OCI-LY7 (cell line): Measurements from ENCODE around the gene ALPG. TPM values are rescaled to one million over a fixed set of nuclear protein-coding genes. Genes with fewer than 3 reads are reported as not detected.

Experiments used
- BruUV-seq: library from RNA; stranded (reverse); fragments of 400-500 nt; replicated peaks from 2 replicates; lab custom pipeline; 2021; lab: Mats Ljungman, UMichigan
- CTCF ChIA-PET: fragments of 300-600 bp; sonication (Branson Sonifier 250); formaldehyde crosslinking; loops from one replicate; lab custom pipeline; 2022; ENCODE audit warnings: antibody characterized with exemption; ENCODE audit not compliant: unreplicated experiment; lab: Charles Lee
- POLR2A ChIA-PET: fragments of 300-600 bp; sonication (Branson Sonifier 250); formaldehyde crosslinking; loops from one replicate; lab custom pipeline; 2022; ENCODE audit warnings: antibody characterized with exemption; lab: Charles Lee
- DNase-seq: peaks from one replicate; pipeline ENCODE4 v3.0.0-alpha.2; 2015; ENCODE audit warnings: low spot score
- H2AFZ ChIP-seq: fragments of 200-600 bp; sonication (generic), shearing (Covaris generic); 2 replicates; pipeline ENCODE4 v1.6.1; 2014; ENCODE audit warnings: mild to moderate bottlenecking, antibody characterized with exemption, low read length, moderate library complexity
- H3K27ac ChIP-seq: fragments of 200-600 bp; sonication (generic); 2 replicates; pipeline ENCODE4 v1.5.1; 2014; ENCODE audit warnings: mixed run types, low read depth, mild to moderate bottlenecking, moderate library complexity, low read length, inconsistent platforms; ENCODE audit not compliant: poor library complexity, severe bottlenecking
- H3K36me3 ChIP-seq: fragments of 200-600 bp; sonication (generic); 2 replicates; pipeline ENCODE4 v1.6.1; 2014; ENCODE audit warnings: mild to moderate bottlenecking, antibody characterized with exemption, low read length, moderate library complexity, mixed read lengths; ENCODE audit not compliant: insufficient read depth
- H3K4me1 ChIP-seq: fragments of 200-600 bp; sonication (generic); 2 replicates; pipeline ENCODE4 v1.5.1; 2014; ENCODE audit warnings: mild to moderate bottlenecking, low read length; ENCODE audit not compliant: insufficient read depth, poor library complexity, severe bottlenecking
- H3K4me2 ChIP-seq: fragments of 200-600 bp; sonication (generic); 2 replicates; pipeline ENCODE4 v1.6.1; 2014; ENCODE audit warnings: mild to moderate bottlenecking, low read length
- H3K4me3 ChIP-seq: fragments of 200-600 bp; sonication (generic); 2 replicates; pipeline ENCODE4 v1.5.1; 2014; ENCODE audit warnings: mild to moderate bottlenecking, low read depth, low read length; ENCODE audit not compliant: poor library complexity, severe bottlenecking
- H3K79me2 ChIP-seq: fragments of 200-600 bp; sonication (generic); 2 replicates; pipeline ENCODE4 v1.6.1; 2016; ENCODE audit warnings: low read depth, mild to moderate bottlenecking, low read length, moderate library complexity, mixed read lengths; ENCODE audit not compliant: insufficient read depth
- H3K9me2 ChIP-seq: fragments of 200-600 bp; sonication (generic); 2 replicates; pipeline ENCODE4 v1.6.1; 2016; ENCODE audit warnings: mild to moderate bottlenecking, low read length, mixed read lengths; ENCODE audit not compliant: insufficient read depth
- H3K9me3 ChIP-seq: fragments of 200-600 bp; sonication (generic); 2 replicates; pipeline ENCODE4 v1.6.1; 2014; ENCODE audit warnings: mild to moderate bottlenecking, mixed run types, low read length, mixed read lengths
- H4K20me1 ChIP-seq: fragments of 200-600 bp; sonication (generic); 2 replicates; pipeline ENCODE4 v1.6.1; 2014; ENCODE audit warnings: mild to moderate bottlenecking, antibody characterized with exemption, low read length, moderate library complexity, mixed read lengths; ENCODE audit not compliant: insufficient read depth
- CTCF ChIP-seq: fragments of 200-600 bp; sonication (generic); conservative IDR thresholded peaks from 2 replicates; pipeline ENCODE4 v1.5.1; 2014; ENCODE audit warnings: mild to moderate bottlenecking, antibody characterized with exemption, low read length, moderate library complexity, mixed read lengths
- EZH2phosphoT487 ChIP-seq: fragments of 200-600 bp; sonication (generic); IDR thresholded peaks from 2 replicates; pipeline ENCODE4 v1.6.1; 2018; ENCODE audit warnings: low read depth, borderline replicate concordance, mild to moderate bottlenecking, mixed run types, antibody characterized with exemption, low read length, moderate library complexity, mixed read lengths
- intact Hi-C: fragments of 100-400 bp; cut with micrococcal nuclease; formaldehyde crosslinking; loops from one replicate; pipeline ENCODE4 v1.10.0; 2022; ENCODE audit not compliant: unreplicated experiment
- total RNA-seq, 2 experiments: library from RNA; depleted of rRNA in 1 of 2; stranded (reverse); fragments of >200 nt in 1 of 2; shearing (Covaris generic) in 1 of 2; gene quantifications; 2 replicates each; pipeline ENCODE4 v1.2.3, GENCODE V29; 2014 to 2022

The ALPG gene
- total RNA-seq, 2 experiments from 2014 or later: not detected

- intact Hi-C loops: no loop called here
- CTCF ChIA-PET: no interaction called here
- DNase-seq: no peak
- Histone ChIP-seq H3K4me2 (no peak overlapping the region), H3K4me1 (peaks cover 9% of the 10 kb centered on the region), H2AFZ (no peak overlapping the region), H4K20me1 (no peaks in the 10 kb centered on the region), H3K79me2 (no peaks in the 10 kb centered on the region), H3K9me3 (no peaks in the 10 kb centered on the region), H3K9me2 (no peaks in the 10 kb centered on the region), H3K27ac (no peak overlapping the region), H3K36me3 (no peaks in the 10 kb centered on the region), H3K4me3 (no peak overlapping the region)
- BruUV-seq: no TSS peak
- TF ChIP-seq CTCF (no peak), EZH2phosphoT487 (no peak)
- POLR2A ChIA-PET: interaction anchor here (1.2 kb wide), 1 partner anchor 10 kb away, joined by 3 read pairs; no protein-coding TSS in a partner anchor
Measured at GRCh38 chr2:232374356-232374755, 32.3 kb upstream of the ALPG start.

GRCh38 chr2:232375164-232375563 lies 31.5 kb upstream of the ALPG start:
- no peak overlapping the region for H3K4me2 ChIP-seq
- H2AFZ ChIP-seq: no peak overlapping the region
- H3K27ac ChIP-seq: no peak overlapping the region
- H3K4me1 ChIP-seq: peaks cover 9% of the 10 kb centered on the region
- no peaks in the 10 kb centered on the region for H3K9me2 ChIP-seq
- H3K36me3 ChIP-seq: no peaks in the 10 kb centered on the region
- intact Hi-C loops: no loop called here
- no peaks in the 10 kb centered on the region for H3K79me2 ChIP-seq
- ChIA-PET CTCF (no interaction called here), POLR2A (no interaction called here)
- TF ChIP-seq CTCF (no peak), EZH2phosphoT487 (no peak)
- BruUV-seq: no TSS peak
- no peak overlapping the region for H3K4me3 ChIP-seq
- H3K9me3 ChIP-seq: no peaks in the 10 kb centered on the region
- no peaks in the 10 kb centered on the region for H4K20me1 ChIP-seq
- no peak for DNase-seq

- no peaks in the 10 kb centered on the region for H4K20me1 ChIP-seq
- H3K36me3 ChIP-seq: no peaks in the 10 kb centered on the region
- no peak for DNase-seq
- no peak overlapping the region for H3K4me3 ChIP-seq
- no peaks in the 10 kb centered on the region for H3K9me3 ChIP-seq
- no peaks in the 10 kb centered on the region for H3K79me2 ChIP-seq
- no TSS peak for BruUV-seq
- H3K27ac ChIP-seq: no peak overlapping the region
- ChIA-PET CTCF (no interaction called here), POLR2A (no interaction called here)
- TF ChIP-seq CTCF: no peak
- TF ChIP-seq EZH2phosphoT487: no peak
- intact Hi-C loops: no loop called here
- no peak overlapping the region for H3K4me2 ChIP-seq
- H3K4me1 ChIP-seq: peaks cover 7% of the 10 kb centered on the region
- no peak overlapping the region for H2AFZ ChIP-seq
- H3K9me2 ChIP-seq: no peaks in the 10 kb centered on the region
Measured at GRCh38 chr2:232376260-232376659, 30.4 kb upstream of the ALPG start.
